Measurements from ENCODE around the gene OR52K1.

DNA sequence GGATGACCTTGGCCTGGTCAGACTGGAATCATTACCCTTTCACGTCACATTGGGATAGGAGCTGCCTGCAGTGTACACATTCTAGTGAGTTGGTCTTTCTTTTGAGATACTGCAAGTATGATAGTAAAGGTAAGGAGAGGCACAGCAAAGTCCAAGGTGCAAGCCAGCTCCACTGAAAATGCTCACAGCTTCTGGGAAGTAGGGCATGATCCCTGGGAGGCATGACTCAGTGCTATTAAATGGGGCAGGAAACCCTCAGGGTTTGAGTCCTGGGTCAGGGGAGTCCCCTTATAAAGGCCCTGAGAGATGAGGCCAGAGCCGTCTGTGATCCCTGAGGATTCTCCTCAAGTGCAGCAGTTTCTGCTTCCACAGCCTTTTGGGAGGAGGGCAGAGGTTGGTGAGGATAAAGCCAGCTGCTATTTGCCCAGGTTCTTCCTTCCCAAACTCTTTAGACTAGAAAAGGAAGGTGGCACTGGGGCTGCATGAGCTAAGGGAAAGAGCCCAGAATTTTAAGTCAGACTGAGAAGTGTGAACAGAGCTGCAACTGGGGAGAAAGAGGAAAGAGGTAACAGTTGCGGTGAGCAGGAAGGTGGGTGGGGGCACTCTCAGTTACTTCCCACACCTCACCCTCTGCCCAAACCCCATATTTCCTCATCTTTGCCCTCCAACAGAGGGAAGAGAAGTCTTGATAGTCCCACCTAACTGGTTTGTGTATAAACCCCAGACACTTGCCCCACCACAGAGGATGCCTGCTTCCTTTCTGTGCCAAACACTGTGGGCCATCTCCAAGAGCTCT is 14.4 kb upstream of the OR52K1 start:
- TF ChIP-seq POLR2AphosphoS5 (IDR thresholded peaks at IDR 0.05; ENCODE audit: low read depth, low read length) (no peak), POLR2A (IDR thresholded peaks at IDR 0.05; ENCODE audit: low read depth, low read length) (no peak), TAF1 (IDR thresholded peaks at IDR 0.05; ENCODE audit: borderline replicate concordance, low read depth, low read length) (no peak)
